PFSK-1 (cell line): ENCODE data around the gene TTYH1.

Source experiments
- FOXP2 ChIP-seq: optimal IDR thresholded peaks from 2 replicates; pipeline ENCODE3; 2011; ENCODE audit warnings: borderline replicate concordance, control low read depth, inconsistent platforms; ENCODE audit not compliant: insufficient read depth; ENCODE audit errors: extremely low read length, extremely low read depth
- POLR2AphosphoS5 ChIP-seq: IDR thresholded peaks from 2 replicates; pipeline ENCODE4 v1.6.1; 2012; ENCODE audit warnings: low read depth, mild to moderate bottlenecking, control low read depth, low read length, moderate library complexity
- REST ChIP-seq, 2 experiments: IDR thresholded peaks; 2 replicates each; pipeline versions ENCODE4 v1.6.1 to v1.8.0; 2011 to 2012; ENCODE audit warnings: low read depth in 2 of 2, low read length in 2 of 2, control low read depth in 1 of 2, inconsistent platforms in 1 of 2, mild to moderate bottlenecking in 1 of 2, moderate library complexity in 1 of 2; ENCODE audit not compliant: insufficient read depth in 1 of 2
- SIN3A ChIP-seq: IDR thresholded peaks from 2 replicates; pipeline ENCODE4 v1.6.1; 2012; ENCODE audit warnings: mild to moderate bottlenecking, low read length, moderate library complexity, borderline replicate concordance; ENCODE audit not compliant: insufficient read depth
- TAF1 ChIP-seq: IDR thresholded peaks from 2 replicates; pipeline ENCODE4 v1.6.1; 2012; ENCODE audit warnings: low read length, control low read depth, borderline replicate concordance; ENCODE audit not compliant: insufficient read depth

The TTYH1 gene

GRCh38 chr19:54429176-54429495 lies 13.9 kb downstream of the TTYH1 start:
- TF ChIP-seq REST (IDR thresholded peaks at IDR 0.05; ENCODE audit: insufficient read depth in 1 of 2, low read depth in 2 of 2, low read length in 2 of 2) (no peak), FOXP2 (no peak), POLR2AphosphoS5 (no peak), SIN3A (no peak), TAF1 (no peak)

DNA sequence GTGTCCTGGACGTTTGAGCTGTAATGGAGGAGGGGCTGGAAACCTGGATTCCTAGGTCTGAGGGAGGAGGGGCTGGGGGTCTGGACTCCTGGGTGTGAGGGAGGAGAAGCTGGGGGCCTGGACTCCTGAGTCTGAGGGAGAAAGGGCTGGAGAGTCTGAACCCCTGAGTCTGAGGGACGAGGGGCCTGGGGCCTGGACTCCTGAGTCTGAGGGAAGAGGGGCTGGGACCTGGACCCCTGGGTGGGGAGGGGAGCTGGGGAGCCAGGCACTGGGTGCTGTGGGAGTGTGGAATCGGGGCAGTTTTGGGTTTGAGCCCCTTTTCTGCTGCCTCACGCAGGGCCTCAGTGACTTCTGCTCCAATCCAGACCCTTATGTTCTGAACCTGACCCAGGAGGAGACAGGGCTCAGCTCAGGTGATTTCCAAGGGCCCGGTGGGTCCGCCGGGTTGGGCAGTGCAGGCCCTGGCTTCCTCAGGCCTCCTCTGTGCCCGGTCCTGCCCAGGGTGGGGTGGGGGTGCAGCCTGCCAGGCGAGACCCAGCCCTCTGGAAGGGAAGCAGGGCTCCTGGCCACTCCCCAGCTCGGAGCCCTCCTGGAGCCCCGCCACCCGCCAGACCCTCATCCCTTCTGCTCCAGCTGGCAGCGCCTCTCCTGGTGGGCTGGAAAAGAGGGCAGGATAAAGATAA lies 14.4 kb downstream of the TTYH1 start:
- TF ChIP-seq FOXP2 (no peak), REST (IDR thresholded peaks at IDR 0.05; ENCODE audit: insufficient read depth in 1 of 2, low read depth in 2 of 2, low read length in 2 of 2) (no peak), SIN3A (no peak), POLR2AphosphoS5 (no peak), TAF1 (no peak)

- peak; percentile 37; the same call in 1 of the 2 replicates for TF ChIP-seq POLR2AphosphoS5
- no peak for TF ChIP-seq SIN3A
Observed at GRCh38 chr19:54430306-54431254, 15.3 kb downstream of the TTYH1 start.

GRCh38 chr19:54431255-54431838 lies 16.1 kb downstream of the TTYH1 start:
- no peak for TF ChIP-seq FOXP2
- no peak for TF ChIP-seq POLR2AphosphoS5
- no peak for TF ChIP-seq TAF1
- no peak for TF ChIP-seq REST (IDR thresholded peaks at IDR 0.05; ENCODE audit: insufficient read depth in 1 of 2, low read depth in 2 of 2, low read length in 2 of 2)
- TF ChIP-seq SIN3A: no peak

GRCh38 chr19:54432144-54432738 lies 17.0 kb downstream of the TTYH1 start:
- TF ChIP-seq POLR2AphosphoS5 (no peak), REST (IDR thresholded peaks at IDR 0.05; ENCODE audit: insufficient read depth in 1 of 2, low read depth in 2 of 2, low read length in 2 of 2) (no peak), SIN3A (no peak), TAF1 (no peak), FOXP2 (no peak)
